Upper lobe of right lung (tissue), 1 donor: ENCODE results near the gene ANKRD44. TPM values are rescaled to one million over a fixed set of nuclear protein-coding genes. Genes with fewer than 3 reads are reported as not detected.

Source experiments
- ATAC-seq: fragments of 200-7000 bp; cut with Tn5 transposase; one replicate; pipeline ENCODE4 v1.9.1; 2020; ENCODE audit warnings: mild to moderate bottlenecking, moderate library complexity
- DNase-seq: peaks from one replicate; pipeline ENCODE4 v3.0.0-alpha.2; 2020
- H3K27ac ChIP-seq: fragments of 200-600 bp; one replicate; pipeline ENCODE4 v1.8.0; 2022
- H3K27me3 ChIP-seq: fragments of 200-600 bp; one replicate; pipeline ENCODE4 v1.8.0; 2022; ENCODE audit warnings: mild to moderate bottlenecking
- H3K36me3 ChIP-seq: fragments of 200-600 bp; one replicate; pipeline ENCODE4 v1.8.0; 2022
- H3K4me1 ChIP-seq: fragments of 200-600 bp; one replicate; pipeline ENCODE4 v1.8.0; 2022
- H3K4me3 ChIP-seq: fragments of 200-600 bp; one replicate; pipeline ENCODE4 v1.8.0; 2022; ENCODE audit warnings: mild to moderate bottlenecking
- H3K9me3 ChIP-seq: fragments of 200-600 bp; one replicate; pipeline ENCODE4 v1.8.0; 2022
- CTCF ChIP-seq: fragments of 200-600 bp; IDR thresholded peaks from one replicate; pipeline ENCODE4 v1.8.0; 2022; ENCODE audit warnings: antibody characterized with exemption
- intact Hi-C: fragments of 100-400 bp; cut with DNase I; formaldehyde crosslinking; loops from one replicate; pipeline ENCODE4 v1.11.0; 2022
- total RNA-seq: library from RNA; stranded (reverse); fragmentation: NEBNext Ultra II Directional; extraction: Animal tissue kit (Norgen Biotek cat#: 25700); gene quantifications from one replicate; pipeline ENCODE4 v1.2.1, GENCODE V29; 2021
- donor health status: DM: no; HTN: yes; CAD: no; lungs with severe emphysema.

ANKRD44 gene
- total RNA-seq, 1 donor from 2014 or later = 51.4 TPM

GRCh38 chr2:196957881-196958525 lies 352.6 kb downstream of the ANKRD44 start:
- H3K36me3 ChIP-seq = no peaks in the 10 kb centered on the region
- no peak for ATAC-seq
- no peak overlapping the region for H3K27ac ChIP-seq
- no peaks in the 10 kb centered on the region for H3K9me3 ChIP-seq
- intact Hi-C loops = no loop called here
- peaks cover 5% of the 10 kb centered on the region for H3K4me1 ChIP-seq
- no peak for TF ChIP-seq CTCF
- no peak overlapping the region for H3K4me3 ChIP-seq
- DNase-seq = no peak
- H3K27me3 ChIP-seq = no peaks in the 10 kb centered on the region

- no peak for DNase-seq
- intact Hi-C loops = no loop called here
- Histone ChIP-seq H3K9me3 (no peaks in the 10 kb centered on the region), H3K27me3 (no peaks in the 10 kb centered on the region), H3K27ac (no peak overlapping the region), H3K36me3 (no peaks in the 10 kb centered on the region), H3K4me3 (no peak overlapping the region), H3K4me1 (peaks cover 5% of the 10 kb centered on the region)
- ATAC-seq = no peak
- no peak for TF ChIP-seq CTCF
These were observed 353.1 kb downstream of the ANKRD44 start for GRCh38 chr2:196957442-196957841.

- no peak for TF ChIP-seq CTCF
- ATAC-seq (no peak), DNase-seq (no peak)
- no peaks in the 10 kb centered on the region for H3K9me3 ChIP-seq
- H3K27ac ChIP-seq = no peak overlapping the region
- H3K27me3 ChIP-seq = no peaks in the 10 kb centered on the region
- H3K4me3 ChIP-seq = no peak overlapping the region
- intact Hi-C loops = no loop called here
- peaks cover 5% of the 10 kb centered on the region for H3K4me1 ChIP-seq
- H3K36me3 ChIP-seq = no peaks in the 10 kb centered on the region
These were observed 354.5 kb downstream of the ANKRD44 start for GRCh38 chr2:196956069-196956468.

GRCh38 chr2:196955036-196955435 lies 355.5 kb downstream of the ANKRD44 start:
- H3K36me3 ChIP-seq = no peaks in the 10 kb centered on the region
- no peaks in the 10 kb centered on the region for H3K9me3 ChIP-seq
- no peak overlapping the region for H3K4me3 ChIP-seq
- TF ChIP-seq CTCF = no peak
- H3K27ac ChIP-seq = no peak overlapping the region
- peaks cover 5% of the 10 kb centered on the region for H3K4me1 ChIP-seq
- no peaks in the 10 kb centered on the region for H3K27me3 ChIP-seq
- DNase-seq (no peak), ATAC-seq (no peak)
- intact Hi-C loops = no loop called here

- intact Hi-C loops = no loop called here
- H3K36me3 ChIP-seq = no peaks in the 10 kb centered on the region
- DNase-seq (no peak), ATAC-seq (no peak)
- H3K27me3 ChIP-seq = no peaks in the 10 kb centered on the region
- no peak overlapping the region for H3K27ac ChIP-seq
- no peak overlapping the region for H3K4me3 ChIP-seq
- no peaks in the 10 kb centered on the region for H3K4me1 ChIP-seq
- no peak for TF ChIP-seq CTCF
- no peaks in the 10 kb centered on the region for H3K9me3 ChIP-seq
These were observed 356.6 kb downstream of the ANKRD44 start for GRCh38 chr2:196954001-196954400.

GRCh38 chr2:196952936-196953335 lies 357.6 kb downstream of the ANKRD44 start:
- DNase-seq = no peak
- no peak overlapping the region for H3K4me3 ChIP-seq
- H3K36me3 ChIP-seq = no peaks in the 10 kb centered on the region
- no peaks in the 10 kb centered on the region for H3K27me3 ChIP-seq
- no peak for TF ChIP-seq CTCF
- intact Hi-C loops = no loop called here
- ATAC-seq = no peak
- no peaks in the 10 kb centered on the region for H3K9me3 ChIP-seq
- no peak overlapping the region for H3K27ac ChIP-seq
- no peaks in the 10 kb centered on the region for H3K4me1 ChIP-seq
